K562 (cell line): ENCODE results near the gene SHC1. TPM values are rescaled to one million over a fixed set of nuclear protein-coding genes. Genes with fewer than 3 reads are reported as not detected.

Source experiments
- MYNN ChIP-seq, 2 experiments: sonication (generic); formaldehyde crosslinking in 1 of 2; IDR thresholded peaks; 2 replicates each; pipeline versions ENCODE4 v1.5.0 to v1.6.1; 2016 to 2020; ENCODE audit warnings: antibody characterized with exemption in 1 of 2, missing genetic modification reagents in 1 of 2
- ZNF146 ChIP-seq: IDR thresholded peaks from one replicate; pipeline ENCODE4 v1.6.1; 2018; ENCODE audit warnings: missing compliant biosample characterization; ENCODE audit not compliant: unreplicated experiment
- polyA plus RNA-seq, 8 experiments: library from polyadenylated mRNA; depleted of rRNA in 4 of 8; stranded (reverse) in 5 of 8; unstranded in 3 of 8; fragments of >200 nt; fragmentation: Nextera tagmentation in 2 of 8; fragmentation: Illumina TruSeq in 1 of 8; extraction: Ambion mirVana in 2 of 8; extraction: Trizol in 1 of 8; gene quantifications; 2 replicates each; pipeline versions ENCODE4 v1.2.1 to v1.2.3, GENCODE V29; 2011 to 2014; ENCODE audit warnings: inconsistent platforms in 1 of 8, missing spikeins in 1 of 8
- total RNA-seq, 7 experiments: library from RNA; depleted of rRNA in 6 of 7; stranded (reverse); fragments of >200 nt in 6 of 7; fragmentation: Illumina TruSeq in 2 of 7; extraction: Trizol in 2 of 7; gene quantifications; 2 replicates each; pipeline versions ENCODE4 v1.2.1 to v1.2.3, GENCODE V29; 2011 to 2021; ENCODE audit warnings: low replicate concordance in 1 of 7
- TF ChIP-seq, protein P1 (sequence below): fragments of 450-650 bp; IDR thresholded peaks from 2 replicates; pipeline ENCODE4 v1.6.1; 2016; ENCODE audit warnings: mild to moderate bottlenecking, moderate library complexity
- TF ChIP-seq, protein P2 (sequence below), 2 experiments: fragments of 450-650 bp; formaldehyde crosslinking in 1 of 2; IDR thresholded peaks; 2 replicates each; pipeline versions ENCODE4 v1.4.0 to v1.6.1; 2014 to 2020; ENCODE audit warnings: mild to moderate bottlenecking in 2 of 2, borderline replicate concordance in 1 of 2, low read depth in 1 of 2

SHC1 gene
- total and polyA plus RNA-seq, 9 of the 15 experiments (the other 6 are each of a cell fraction or from before 2014, with no cell fraction given) = 4.1 to 113 (median 51.9) TPM

DNA sequence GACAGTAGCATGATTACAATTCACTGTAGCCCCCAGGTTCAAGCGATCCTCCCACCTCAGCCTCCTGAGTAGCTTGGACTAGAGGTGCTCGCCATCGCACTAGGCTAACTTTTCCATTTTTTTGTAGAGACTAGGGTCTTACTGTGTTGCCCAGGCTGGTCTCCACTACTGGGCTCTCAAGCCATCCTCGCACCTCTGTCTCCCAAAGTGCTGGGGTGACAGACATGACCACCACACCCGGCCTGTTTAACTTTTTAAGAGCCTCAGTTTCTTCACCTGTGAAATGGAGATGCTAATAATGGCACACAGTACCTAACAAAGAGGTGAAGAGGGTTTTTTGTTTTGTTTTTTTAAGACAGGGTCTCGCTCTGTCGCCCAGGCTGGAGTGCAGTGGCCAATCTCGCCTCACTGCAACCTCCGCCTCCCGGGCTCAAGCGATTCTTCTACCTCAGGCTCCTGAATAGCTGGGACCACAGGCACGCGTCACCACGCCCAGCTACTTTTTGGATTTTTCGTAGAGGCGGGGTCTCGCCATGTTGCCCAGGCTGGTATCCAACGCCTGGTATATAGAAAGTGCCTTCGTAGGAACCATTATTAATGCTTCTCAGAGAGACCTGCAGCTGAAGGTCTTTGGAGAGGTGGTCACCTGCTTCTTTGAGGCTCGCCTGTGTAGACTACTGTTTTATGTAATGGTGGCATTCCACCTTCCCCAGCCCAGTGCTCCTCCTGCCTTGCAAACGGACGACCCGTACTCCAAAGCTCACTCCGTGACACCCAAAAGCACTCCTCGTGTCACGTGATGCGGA lies 34.6 kb downstream of the SHC1 start (continued):
- TF ChIP-seq, protein P1, sequence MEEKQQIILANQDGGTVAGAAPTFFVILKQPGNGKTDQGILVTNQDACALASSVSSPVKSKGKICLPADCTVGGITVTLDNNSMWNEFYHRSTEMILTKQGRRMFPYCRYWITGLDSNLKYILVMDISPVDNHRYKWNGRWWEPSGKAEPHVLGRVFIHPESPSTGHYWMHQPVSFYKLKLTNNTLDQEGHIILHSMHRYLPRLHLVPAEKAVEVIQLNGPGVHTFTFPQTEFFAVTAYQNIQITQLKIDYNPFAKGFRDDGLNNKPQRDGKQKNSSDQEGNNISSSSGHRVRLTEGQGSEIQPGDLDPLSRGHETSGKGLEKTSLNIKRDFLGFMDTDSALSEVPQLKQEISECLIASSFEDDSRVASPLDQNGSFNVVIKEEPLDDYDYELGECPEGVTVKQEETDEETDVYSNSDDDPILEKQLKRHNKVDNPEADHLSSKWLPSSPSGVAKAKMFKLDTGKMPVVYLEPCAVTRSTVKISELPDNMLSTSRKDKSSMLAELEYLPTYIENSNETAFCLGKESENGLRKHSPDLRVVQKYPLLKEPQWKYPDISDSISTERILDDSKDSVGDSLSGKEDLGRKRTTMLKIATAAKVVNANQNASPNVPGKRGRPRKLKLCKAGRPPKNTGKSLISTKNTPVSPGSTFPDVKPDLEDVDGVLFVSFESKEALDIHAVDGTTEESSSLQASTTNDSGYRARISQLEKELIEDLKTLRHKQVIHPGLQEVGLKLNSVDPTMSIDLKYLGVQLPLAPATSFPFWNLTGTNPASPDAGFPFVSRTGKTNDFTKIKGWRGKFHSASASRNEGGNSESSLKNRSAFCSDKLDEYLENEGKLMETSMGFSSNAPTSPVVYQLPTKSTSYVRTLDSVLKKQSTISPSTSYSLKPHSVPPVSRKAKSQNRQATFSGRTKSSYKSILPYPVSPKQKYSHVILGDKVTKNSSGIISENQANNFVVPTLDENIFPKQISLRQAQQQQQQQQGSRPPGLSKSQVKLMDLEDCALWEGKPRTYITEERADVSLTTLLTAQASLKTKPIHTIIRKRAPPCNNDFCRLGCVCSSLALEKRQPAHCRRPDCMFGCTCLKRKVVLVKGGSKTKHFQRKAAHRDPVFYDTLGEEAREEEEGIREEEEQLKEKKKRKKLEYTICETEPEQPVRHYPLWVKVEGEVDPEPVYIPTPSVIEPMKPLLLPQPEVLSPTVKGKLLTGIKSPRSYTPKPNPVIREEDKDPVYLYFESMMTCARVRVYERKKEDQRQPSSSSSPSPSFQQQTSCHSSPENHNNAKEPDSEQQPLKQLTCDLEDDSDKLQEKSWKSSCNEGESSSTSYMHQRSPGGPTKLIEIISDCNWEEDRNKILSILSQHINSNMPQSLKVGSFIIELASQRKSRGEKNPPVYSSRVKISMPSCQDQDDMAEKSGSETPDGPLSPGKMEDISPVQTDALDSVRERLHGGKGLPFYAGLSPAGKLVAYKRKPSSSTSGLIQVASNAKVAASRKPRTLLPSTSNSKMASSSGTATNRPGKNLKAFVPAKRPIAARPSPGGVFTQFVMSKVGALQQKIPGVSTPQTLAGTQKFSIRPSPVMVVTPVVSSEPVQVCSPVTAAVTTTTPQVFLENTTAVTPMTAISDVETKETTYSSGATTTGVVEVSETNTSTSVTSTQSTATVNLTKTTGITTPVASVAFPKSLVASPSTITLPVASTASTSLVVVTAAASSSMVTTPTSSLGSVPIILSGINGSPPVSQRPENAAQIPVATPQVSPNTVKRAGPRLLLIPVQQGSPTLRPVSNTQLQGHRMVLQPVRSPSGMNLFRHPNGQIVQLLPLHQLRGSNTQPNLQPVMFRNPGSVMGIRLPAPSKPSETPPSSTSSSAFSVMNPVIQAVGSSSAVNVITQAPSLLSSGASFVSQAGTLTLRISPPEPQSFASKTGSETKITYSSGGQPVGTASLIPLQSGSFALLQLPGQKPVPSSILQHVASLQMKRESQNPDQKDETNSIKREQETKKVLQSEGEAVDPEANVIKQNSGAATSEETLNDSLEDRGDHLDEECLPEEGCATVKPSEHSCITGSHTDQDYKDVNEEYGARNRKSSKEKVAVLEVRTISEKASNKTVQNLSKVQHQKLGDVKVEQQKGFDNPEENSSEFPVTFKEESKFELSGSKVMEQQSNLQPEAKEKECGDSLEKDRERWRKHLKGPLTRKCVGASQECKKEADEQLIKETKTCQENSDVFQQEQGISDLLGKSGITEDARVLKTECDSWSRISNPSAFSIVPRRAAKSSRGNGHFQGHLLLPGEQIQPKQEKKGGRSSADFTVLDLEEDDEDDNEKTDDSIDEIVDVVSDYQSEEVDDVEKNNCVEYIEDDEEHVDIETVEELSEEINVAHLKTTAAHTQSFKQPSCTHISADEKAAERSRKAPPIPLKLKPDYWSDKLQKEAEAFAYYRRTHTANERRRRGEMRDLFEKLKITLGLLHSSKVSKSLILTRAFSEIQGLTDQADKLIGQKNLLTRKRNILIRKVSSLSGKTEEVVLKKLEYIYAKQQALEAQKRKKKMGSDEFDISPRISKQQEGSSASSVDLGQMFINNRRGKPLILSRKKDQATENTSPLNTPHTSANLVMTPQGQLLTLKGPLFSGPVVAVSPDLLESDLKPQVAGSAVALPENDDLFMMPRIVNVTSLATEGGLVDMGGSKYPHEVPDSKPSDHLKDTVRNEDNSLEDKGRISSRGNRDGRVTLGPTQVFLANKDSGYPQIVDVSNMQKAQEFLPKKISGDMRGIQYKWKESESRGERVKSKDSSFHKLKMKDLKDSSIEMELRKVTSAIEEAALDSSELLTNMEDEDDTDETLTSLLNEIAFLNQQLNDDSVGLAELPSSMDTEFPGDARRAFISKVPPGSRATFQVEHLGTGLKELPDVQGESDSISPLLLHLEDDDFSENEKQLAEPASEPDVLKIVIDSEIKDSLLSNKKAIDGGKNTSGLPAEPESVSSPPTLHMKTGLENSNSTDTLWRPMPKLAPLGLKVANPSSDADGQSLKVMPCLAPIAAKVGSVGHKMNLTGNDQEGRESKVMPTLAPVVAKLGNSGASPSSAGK = no peak
- TF ChIP-seq MYNN (IDR thresholded peaks at IDR 0.05) (no peak), MYNN (CRISPR knock-in tag; IDR thresholded peaks at IDR 0.05) (no peak), ZNF146 (CRISPR knock-in tag) (no peak)
- TF ChIP-seq, protein P2, sequence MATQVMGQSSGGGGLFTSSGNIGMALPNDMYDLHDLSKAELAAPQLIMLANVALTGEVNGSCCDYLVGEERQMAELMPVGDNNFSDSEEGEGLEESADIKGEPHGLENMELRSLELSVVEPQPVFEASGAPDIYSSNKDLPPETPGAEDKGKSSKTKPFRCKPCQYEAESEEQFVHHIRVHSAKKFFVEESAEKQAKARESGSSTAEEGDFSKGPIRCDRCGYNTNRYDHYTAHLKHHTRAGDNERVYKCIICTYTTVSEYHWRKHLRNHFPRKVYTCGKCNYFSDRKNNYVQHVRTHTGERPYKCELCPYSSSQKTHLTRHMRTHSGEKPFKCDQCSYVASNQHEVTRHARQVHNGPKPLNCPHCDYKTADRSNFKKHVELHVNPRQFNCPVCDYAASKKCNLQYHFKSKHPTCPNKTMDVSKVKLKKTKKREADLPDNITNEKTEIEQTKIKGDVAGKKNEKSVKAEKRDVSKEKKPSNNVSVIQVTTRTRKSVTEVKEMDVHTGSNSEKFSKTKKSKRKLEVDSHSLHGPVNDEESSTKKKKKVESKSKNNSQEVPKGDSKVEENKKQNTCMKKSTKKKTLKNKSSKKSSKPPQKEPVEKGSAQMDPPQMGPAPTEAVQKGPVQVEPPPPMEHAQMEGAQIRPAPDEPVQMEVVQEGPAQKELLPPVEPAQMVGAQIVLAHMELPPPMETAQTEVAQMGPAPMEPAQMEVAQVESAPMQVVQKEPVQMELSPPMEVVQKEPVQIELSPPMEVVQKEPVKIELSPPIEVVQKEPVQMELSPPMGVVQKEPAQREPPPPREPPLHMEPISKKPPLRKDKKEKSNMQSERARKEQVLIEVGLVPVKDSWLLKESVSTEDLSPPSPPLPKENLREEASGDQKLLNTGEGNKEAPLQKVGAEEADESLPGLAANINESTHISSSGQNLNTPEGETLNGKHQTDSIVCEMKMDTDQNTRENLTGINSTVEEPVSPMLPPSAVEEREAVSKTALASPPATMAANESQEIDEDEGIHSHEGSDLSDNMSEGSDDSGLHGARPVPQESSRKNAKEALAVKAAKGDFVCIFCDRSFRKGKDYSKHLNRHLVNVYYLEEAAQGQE (IDR thresholded peaks at IDR 0.05; ENCODE audit: borderline replicate concordance) = peak; percentile 85; the same call in 1 of the 2 replicates
- TF ChIP-seq, protein P2 (CRISPR knock-in tag; IDR thresholded peaks at IDR 0.05; ENCODE audit: low read depth) = no peak
